BJ (cell line): ENCODE results near the gene GLRX3. TPM values are rescaled to one million over a fixed set of nuclear protein-coding genes. Genes with fewer than 3 reads are reported as not detected.
A peak's percentile ranks its signal among the peaks of the same experiment; 100 is the strongest.

Experiments used
- CTCF ChIA-PET: fragments of 350-600 bp; formaldehyde crosslinking; extraction: SDS; loops from one replicate; lab custom pipeline; 2021; ENCODE audit warnings: antibody characterized with exemption, inconsistent platforms; lab: Yijun Ruan, JAX
- POLR2A ChIA-PET: fragments of 300-600 bp; sonication (Branson Sonifier 250); formaldehyde crosslinking; extraction: SDS; loops from one replicate; lab custom pipeline; 2021; ENCODE audit warnings: antibody characterized with exemption; lab: Charles Lee
- DNase-seq: peaks from one replicate; pipeline ENCODE4 v3.0.0-alpha.2; 2011; ENCODE audit warnings: low read depth
- H3K27me3 ChIP-seq: 2 replicates; pipeline ENCODE4 v1.6.0; 2011; ENCODE audit warnings: low read length; ENCODE audit not compliant: control insufficient read depth, insufficient read depth
- H3K36me3 ChIP-seq: 2 replicates; pipeline ENCODE4 v1.5.1; 2011; ENCODE audit warnings: low read length; ENCODE audit not compliant: control insufficient read depth, insufficient read depth
- H3K4me3 ChIP-seq: 2 replicates; pipeline ENCODE4 v1.5.1; 2011; ENCODE audit warnings: low read depth, mild to moderate bottlenecking, control low read depth, low read length
- CTCF ChIP-seq: IDR thresholded peaks from 2 replicates; pipeline ENCODE4 v1.5.1; 2011; ENCODE audit warnings: low read depth, mild to moderate bottlenecking, control low read depth, inconsistent platforms, low read length, moderate library complexity; ENCODE audit not compliant: insufficient read depth
- polyA plus RNA-seq: library from polyadenylated mRNA; depleted of rRNA; stranded (reverse); fragments of >200 nt; gene quantifications from 2 replicates; pipeline ENCODE4 v1.2.3, GENCODE V29; 2011

The GLRX3 gene
- polyA plus RNA-seq, 1 experiment: 51.3 TPM

GRCh38 chr10:130108934-130109604 lies 27.1 kb upstream of the GLRX3 start:
- no peaks in the 10 kb centered on the region for H3K36me3 ChIP-seq
- H3K4me3 ChIP-seq: peak overlapping the region; percentile 75; the same call in 1 of the 2 replicates
- ChIA-PET CTCF (interaction anchor here (0.8 to 4.8 kb wide), 13 partner anchors 10 to 134 kb away, joined by 3 to 32 read pairs (median 3); no protein-coding TSS in a partner anchor), POLR2A (no interaction called here)
- H3K27me3 ChIP-seq: no peaks in the 10 kb centered on the region
- no peak for DNase-seq
- TF ChIP-seq CTCF: no peak

- CTCF ChIA-PET: interaction anchor here (0.6 to 4.8 kb wide), 23 partner anchors 8 to 771 kb away, joined by 3 to 32 read pairs (median 3); partner anchors contain the start of gene GLRX3
- peak; percentile 87 for TF ChIP-seq CTCF
- POLR2A ChIA-PET: no interaction called here
- DNase-seq: peak; percentile 63
- H3K4me3 ChIP-seq: peak overlapping the region; percentile 75
- H3K27me3 ChIP-seq: no peaks in the 10 kb centered on the region
- H3K36me3 ChIP-seq: no peaks in the 10 kb centered on the region
Observed at GRCh38 chr10:130109796-130110245, 26.4 kb upstream of the GLRX3 start.

GRCh38 chr10:130110246-130111112 lies 25.7 kb upstream of the GLRX3 start, which contains the start of gene C10orf143:
TSS of gene C10orf143 (minus strand) at chr10:130110830. CDS start at chr10:130110772, 58 bp downstream.
- H3K36me3 ChIP-seq: no peaks in the 10 kb centered on the region
- DNase-seq: peak; percentile 83
- no peaks in the 10 kb centered on the region for H3K27me3 ChIP-seq
- CTCF ChIA-PET: interaction anchor here (0.6 to 4.8 kb wide), 23 partner anchors 9 to 771 kb away, joined by 3 to 32 read pairs (median 3); partner anchors contain the start of gene GLRX3
- TF ChIP-seq CTCF: no peak
- POLR2A ChIA-PET: interaction anchor here (0.6 to 1.3 kb wide), 2 partner anchors 26 to 479 kb away, joined by 4 to 7 read pairs; partner anchors contain the start of gene GLRX3
- H3K4me3 ChIP-seq: peak within 1 kb of the TSS; percentile 75

- CTCF ChIA-PET: interaction anchor here (0.5 to 4.8 kb wide), 9 partner anchors 13 to 167 kb away, joined by 3 to 32 read pairs (median 4); partner anchors contain the start of gene GLRX3
- peak; percentile 86 for DNase-seq
- no peaks in the 10 kb centered on the region for H3K36me3 ChIP-seq
Observed at GRCh38 chr10:130111113-130111851, 24.9 kb upstream of the GLRX3 start.

More at GRCh38 chr10:130111113-130111851, 24.9 kb upstream of the GLRX3 start:
- no peak for TF ChIP-seq CTCF
- Histone ChIP-seq H3K4me3 (peak overlapping the region; percentile 75), H3K27me3 (no peaks in the 10 kb centered on the region)
- POLR2A ChIA-PET: interaction anchor here (0.6 to 1.3 kb wide), 4 partner anchors 25 to 480 kb away, joined by 3 to 7 read pairs (median 5); partner anchors contain the start of gene GLRX3
